Adrenal gland (tissue), 5 donors: ENCODE measurements around the gene IRF8.

ENCODE experiments used
- POLR2A ChIP-seq, 2 donors: fragments of 450-650 bp; IDR thresholded peaks; one replicate each; pipeline ENCODE4 v1.6.1; 2017; ENCODE audit warnings: antibody characterized with exemption in 2 of 2, mild to moderate bottlenecking in 2 of 2, moderate library complexity in 1 of 2
- TF ChIP-seq, protein P1 (sequence below), 6 experiments: fragments of 450-650 bp in 4 of 6; fragments of 200-600 bp in 2 of 6; sonication (generic) in 1 of 6; IDR thresholded peaks; 1 replicate in 5 of 6; 2 replicates in 1 of 6; pipeline versions ENCODE4 v1.5.1 to v1.8.0; 2016 to 2021; ENCODE audit warnings: antibody characterized with exemption in 6 of 6, mild to moderate bottlenecking in 2 of 6, moderate library complexity in 1 of 6
- donor health status: DM: no; HTN: no; CAD: no.

DNA sequence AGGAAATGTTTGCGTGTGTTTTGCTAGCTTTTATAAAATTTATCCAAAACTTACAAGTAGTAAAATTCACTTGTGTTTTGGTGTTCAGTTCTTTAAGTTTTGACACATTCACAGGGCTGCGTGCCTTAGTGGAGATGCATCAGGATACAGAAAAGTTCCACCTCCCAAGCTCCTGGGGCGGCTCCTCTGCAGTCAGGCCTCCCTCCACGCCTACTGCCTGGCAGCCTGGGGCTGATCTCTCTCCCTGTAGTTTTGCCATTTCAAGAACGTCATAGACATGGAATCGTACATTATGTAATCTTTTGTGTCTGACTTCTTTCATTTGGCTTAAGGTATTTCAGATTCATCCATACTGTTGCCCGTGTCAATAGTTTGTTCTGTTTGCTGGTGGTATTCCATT is 27.2 kb upstream of the IRF8 start:
- TF ChIP-seq, protein P1, sequence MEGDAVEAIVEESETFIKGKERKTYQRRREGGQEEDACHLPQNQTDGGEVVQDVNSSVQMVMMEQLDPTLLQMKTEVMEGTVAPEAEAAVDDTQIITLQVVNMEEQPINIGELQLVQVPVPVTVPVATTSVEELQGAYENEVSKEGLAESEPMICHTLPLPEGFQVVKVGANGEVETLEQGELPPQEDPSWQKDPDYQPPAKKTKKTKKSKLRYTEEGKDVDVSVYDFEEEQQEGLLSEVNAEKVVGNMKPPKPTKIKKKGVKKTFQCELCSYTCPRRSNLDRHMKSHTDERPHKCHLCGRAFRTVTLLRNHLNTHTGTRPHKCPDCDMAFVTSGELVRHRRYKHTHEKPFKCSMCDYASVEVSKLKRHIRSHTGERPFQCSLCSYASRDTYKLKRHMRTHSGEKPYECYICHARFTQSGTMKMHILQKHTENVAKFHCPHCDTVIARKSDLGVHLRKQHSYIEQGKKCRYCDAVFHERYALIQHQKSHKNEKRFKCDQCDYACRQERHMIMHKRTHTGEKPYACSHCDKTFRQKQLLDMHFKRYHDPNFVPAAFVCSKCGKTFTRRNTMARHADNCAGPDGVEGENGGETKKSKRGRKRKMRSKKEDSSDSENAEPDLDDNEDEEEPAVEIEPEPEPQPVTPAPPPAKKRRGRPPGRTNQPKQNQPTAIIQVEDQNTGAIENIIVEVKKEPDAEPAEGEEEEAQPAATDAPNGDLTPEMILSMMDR (IDR thresholded peaks at IDR 0.05), result no peak
- TF ChIP-seq POLR2A (IDR thresholded peaks at IDR 0.05), result no peak
